ENCODE measurements around the gene AICDA. TPM values are rescaled to one million over a fixed set of nuclear protein-coding genes. Genes with fewer than 3 reads are reported as not detected.

Gene AICDA
- total and polyA plus RNA-seq, 10 of the 15 experiments (the other 5 are each of a cell fraction or from before 2014, with no cell fraction given): 9.4 to 24.9 (median 16.6) TPM

DNA sequence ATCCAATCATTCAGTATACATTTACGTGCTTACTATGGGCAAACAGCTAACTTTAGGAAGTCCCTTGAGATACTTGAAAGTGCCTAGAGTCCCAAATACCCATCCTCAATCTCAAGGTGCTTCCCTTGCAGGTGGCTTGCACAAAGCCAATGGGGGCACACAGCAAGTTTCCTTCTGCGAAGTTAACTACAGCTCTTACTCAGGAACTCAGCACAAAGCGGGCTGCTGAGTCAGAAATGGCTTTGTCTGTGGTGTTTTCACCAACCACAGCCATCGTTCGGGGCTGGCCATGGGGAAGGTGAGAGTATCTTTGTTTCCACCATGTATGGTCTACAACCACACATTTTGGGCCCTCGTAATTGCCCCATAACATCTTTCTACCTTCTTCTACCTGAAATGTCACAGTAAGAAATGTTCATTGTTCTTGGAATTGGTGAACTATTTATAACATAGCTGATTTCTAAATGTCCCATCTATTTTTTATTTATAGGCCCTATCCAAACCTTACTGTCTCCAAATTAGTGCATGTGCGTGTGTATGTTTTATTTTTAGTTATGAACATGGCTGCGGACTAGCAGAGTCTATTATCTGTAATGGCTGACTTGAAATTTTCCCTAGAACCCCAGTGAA is 36.0 kb upstream of the AICDA start:
- H3K9me3 ChIP-seq (replicated peaks; ENCODE audit: control insufficient read depth, insufficient read depth, low read length): no peaks in the 10 kb centered on the region; the same call in 2 of the 3 replicates
- ATAC-seq: peak; percentile 86
- POLR2A ChIA-PET: interaction anchor here (0.5 to 3.5 kb wide), 5 partner anchors 12 to 57 kb away, joined by 3 to 15 read pairs (median 5); no protein-coding TSS in a partner anchor
- TF ChIP-seq POU2F2 (IDR thresholded peaks at IDR 0.05; ENCODE audit: borderline replicate concordance, low read depth, low read length): peak; percentile 96
- TF ChIP-seq, protein P1, sequence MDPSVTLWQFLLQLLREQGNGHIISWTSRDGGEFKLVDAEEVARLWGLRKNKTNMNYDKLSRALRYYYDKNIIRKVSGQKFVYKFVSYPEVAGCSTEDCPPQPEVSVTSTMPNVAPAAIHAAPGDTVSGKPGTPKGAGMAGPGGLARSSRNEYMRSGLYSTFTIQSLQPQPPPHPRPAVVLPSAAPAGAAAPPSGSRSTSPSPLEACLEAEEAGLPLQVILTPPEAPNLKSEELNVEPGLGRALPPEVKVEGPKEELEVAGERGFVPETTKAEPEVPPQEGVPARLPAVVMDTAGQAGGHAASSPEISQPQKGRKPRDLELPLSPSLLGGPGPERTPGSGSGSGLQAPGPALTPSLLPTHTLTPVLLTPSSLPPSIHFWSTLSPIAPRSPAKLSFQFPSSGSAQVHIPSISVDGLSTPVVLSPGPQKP (IDR thresholded peaks at IDR 0.05; ENCODE audit: low read depth, low read length): 0 out of 2 replicates have a peak, but pooled peaks have one; percentile 39
- peak; percentile 86 for TF ChIP-seq TARDBP (IDR thresholded peaks at IDR 0.05; ENCODE audit: borderline replicate concordance)
- TF ChIP-seq MTA3 (IDR thresholded peaks at IDR 0.05; ENCODE audit: borderline replicate concordance, low read length): peak; percentile 99
- TF ChIP-seq, protein P2, sequence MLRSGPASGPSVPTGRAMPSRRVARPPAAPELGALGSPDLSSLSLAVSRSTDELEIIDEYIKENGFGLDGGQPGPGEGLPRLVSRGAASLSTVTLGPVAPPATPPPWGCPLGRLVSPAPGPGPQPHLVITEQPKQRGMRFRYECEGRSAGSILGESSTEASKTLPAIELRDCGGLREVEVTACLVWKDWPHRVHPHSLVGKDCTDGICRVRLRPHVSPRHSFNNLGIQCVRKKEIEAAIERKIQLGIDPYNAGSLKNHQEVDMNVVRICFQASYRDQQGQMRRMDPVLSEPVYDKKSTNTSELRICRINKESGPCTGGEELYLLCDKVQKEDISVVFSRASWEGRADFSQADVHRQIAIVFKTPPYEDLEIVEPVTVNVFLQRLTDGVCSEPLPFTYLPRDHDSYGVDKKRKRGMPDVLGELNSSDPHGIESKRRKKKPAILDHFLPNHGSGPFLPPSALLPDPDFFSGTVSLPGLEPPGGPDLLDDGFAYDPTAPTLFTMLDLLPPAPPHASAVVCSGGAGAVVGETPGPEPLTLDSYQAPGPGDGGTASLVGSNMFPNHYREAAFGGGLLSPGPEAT (IDR thresholded peaks at IDR 0.05; ENCODE audit: low read depth): peak; percentile 97
- TF ChIP-seq, protein P3, sequence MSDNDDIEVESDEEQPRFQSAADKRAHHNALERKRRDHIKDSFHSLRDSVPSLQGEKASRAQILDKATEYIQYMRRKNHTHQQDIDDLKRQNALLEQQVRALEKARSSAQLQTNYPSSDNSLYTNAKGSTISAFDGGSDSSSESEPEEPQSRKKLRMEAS (IDR thresholded peaks at IDR 0.05; ENCODE audit: low read depth, low read length): peak; percentile 44; the same call in 1 of the 2 replicates
- TF ChIP-seq ZNF24 (IDR thresholded peaks at IDR 0.05): peak; percentile 54; the same call in 1 of the 2 replicates
- peak; percentile 100 for TF ChIP-seq FOXM1 (IDR thresholded peaks at IDR 0.05; ENCODE audit: low read depth, low read length)
- TF ChIP-seq, protein P4, sequence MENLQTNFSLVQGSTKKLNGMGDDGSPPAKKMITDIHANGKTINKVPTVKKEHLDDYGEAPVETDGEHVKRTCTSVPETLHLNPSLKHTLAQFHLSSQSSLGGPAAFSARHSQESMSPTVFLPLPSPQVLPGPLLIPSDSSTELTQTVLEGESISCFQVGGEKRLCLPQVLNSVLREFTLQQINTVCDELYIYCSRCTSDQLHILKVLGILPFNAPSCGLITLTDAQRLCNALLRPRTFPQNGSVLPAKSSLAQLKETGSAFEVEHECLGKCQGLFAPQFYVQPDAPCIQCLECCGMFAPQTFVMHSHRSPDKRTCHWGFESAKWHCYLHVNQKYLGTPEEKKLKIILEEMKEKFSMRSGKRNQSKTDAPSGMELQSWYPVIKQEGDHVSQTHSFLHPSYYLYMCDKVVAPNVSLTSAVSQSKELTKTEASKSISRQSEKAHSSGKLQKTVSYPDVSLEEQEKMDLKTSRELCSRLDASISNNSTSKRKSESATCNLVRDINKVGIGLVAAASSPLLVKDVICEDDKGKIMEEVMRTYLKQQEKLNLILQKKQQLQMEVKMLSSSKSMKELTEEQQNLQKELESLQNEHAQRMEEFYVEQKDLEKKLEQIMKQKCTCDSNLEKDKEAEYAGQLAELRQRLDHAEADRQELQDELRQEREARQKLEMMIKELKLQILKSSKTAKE (IDR thresholded peaks at IDR 0.05; ENCODE audit: low read depth, poor library complexity, severe bottlenecking): peak; percentile 97
- 0 out of 2 replicates have a peak, but pooled peaks have one; percentile 40 for TF ChIP-seq EZH2 (IDR thresholded peaks at IDR 0.05; ENCODE audit: borderline replicate concordance, control insufficient read depth, low read depth, low read length)
- no peak for TF ChIP-seq POLR2AphosphoS2 (IDR thresholded peaks at IDR 0.05; ENCODE audit: low read depth, low read length)
- peak; percentile 76; the same call in 1 of the 2 replicates for TF ChIP-seq MXI1 (IDR thresholded peaks at IDR 0.05; ENCODE audit: low read depth, low read length)
- TF ChIP-seq FOS (IDR thresholded peaks at IDR 0.05; ENCODE audit: borderline replicate concordance, extremely low read depth, insufficient read length): no peak
- TF ChIP-seq NFXL1 (IDR thresholded peaks at IDR 0.05; ENCODE audit: borderline replicate concordance): no peak
- TF ChIP-seq GABPA (IDR thresholded peaks at IDR 0.05; ENCODE audit: low read depth): peak; percentile 74
- peak; percentile 88; the same call in 1 of the 2 replicates for TF ChIP-seq CHD2 (IDR thresholded peaks at IDR 0.05; ENCODE audit: borderline replicate concordance, low read depth, low read length)
- peak; percentile 94; the same call in 1 of the 2 replicates for TF ChIP-seq STAT3 (IDR thresholded peaks at IDR 0.05; ENCODE audit: low read depth, low read length)
- TF ChIP-seq HCFC1 (IDR thresholded peaks at IDR 0.05; ENCODE audit: low read length): no peak

More for the DNA sequence above, 36.0 kb upstream of the AICDA start:
- Histone ChIP-seq H4K20me1 (ENCODE audit: control insufficient read depth, insufficient read depth) (no peaks in the 10 kb centered on the region), H3K79me2 (ENCODE audit: control insufficient read depth, insufficient read depth, low read length) (no peaks in the 10 kb centered on the region), H3K27ac (ENCODE audit: control insufficient read depth, insufficient read depth) (peak overlapping the region; percentile 68), H3K4me1 (ENCODE audit: control insufficient read depth, insufficient read depth, low read length) (peaks cover 35% of the 10 kb centered on the region), H3K9ac (ENCODE audit: control insufficient read depth, insufficient read depth, low read length) (no peak overlapping the region), H2AFZ (ENCODE audit: control insufficient read depth, low read depth, low read length) (no peak overlapping the region), H3K4me3 (no peak overlapping the region), H3K36me3 (ENCODE audit: control insufficient read depth in 2 of 2, insufficient read depth in 2 of 2, low read length in 1 of 2) (no peaks in the 10 kb centered on the region), H3K4me2 (ENCODE audit: control insufficient read depth, insufficient read depth) (peak overlapping the region; percentile 12; the same call in 1 of the 2 replicates), H3K27me3 (replicated peaks in 1 of 2; ENCODE audit: control insufficient read depth in 2 of 2, insufficient read depth in 2 of 2, low read length in 1 of 2) (no peaks in the 10 kb centered on the region)
- BruUV-seq (replicated peaks): no TSS peak
- SMC1A ChIA-PET (ENCODE audit: uncharacterized antibody, unreplicated experiment): interaction anchor here (0.6 to 3.5 kb wide), 9 partner anchors 9 to 104 kb away, joined by 3 to 42 read pairs (median 9); partner anchors contain the start of gene AICDA
- RAD21 ChIA-PET (ENCODE audit: unreplicated experiment): interaction anchor here (0.7 to 3.8 kb wide), 9 partner anchors 8 to 301 kb away, joined by 3 to 25 read pairs (median 4); partner anchors contain the start of genes AICDA and M6PR
- peak; percentile 99 for FAIRE-seq
- intact Hi-C loops (cut with micrococcal nuclease; ENCODE audit: unreplicated experiment): loop anchor here (1.0 kb wide), 2 partner anchors 19 to 37 kb away; no protein-coding TSS in a partner anchor
- in situ Hi-C loops (cut with MboI): loop anchor here (10.0 to 25.0 kb wide), 3 partner anchors 716 to 1686 kb away; partner anchors contain the start of genes CLEC2D, EMG1, PHB2 and PTPN6
- peak; percentile 95 for DNase-seq (ENCODE audit: low read depth, low spot score)
- CTCF ChIA-PET: interaction anchor here (0.9 to 6.9 kb wide), 8 partner anchors 9 to 401 kb away, joined by 3 to 97 read pairs (median 7); partner anchors contain the start of genes AICDA and M6PR
- under 1% methylated on average over 8 of the region's 8 CpGs for WGBS (ENCODE audit: insufficient coverage, insufficient replicate concordance, low lambda C conversion rate, missing lambda C conversion rate)

Measured in GM12878 (cell line).